Astrocyte (in vitro differentiated cells and primary cell): ENCODE data around the gene RGS2. TPM values are rescaled to one million over a fixed set of nuclear protein-coding genes. Genes with fewer than 3 reads are reported as not detected.

Experiments used
- DNase-seq: peaks from one replicate; pipeline ENCODE4 v3.0.0-alpha.2; 2010; ENCODE audit warnings: low read depth
- FAIRE-seq: peaks from 2 replicates; lab custom pipeline; 2011; peaks lifted over from hg19 to GRCh38; lab: Jason Lieb, UNC
- H2AFZ ChIP-seq: 2 replicates; pipeline ENCODE4 v1.6.0; 2012; ENCODE audit warnings: low read depth, low read length, inconsistent platforms
- H3K27ac ChIP-seq: 2 replicates; pipeline ENCODE4 v1.5.1; 2011; ENCODE audit warnings: low read depth, low read length, inconsistent platforms
- H3K27me3 ChIP-seq: 2 replicates; pipeline ENCODE4 v1.6.0; 2011; ENCODE audit warnings: low read length, inconsistent platforms; ENCODE audit not compliant: insufficient read depth
- H3K36me3 ChIP-seq: 2 replicates; pipeline ENCODE4 v1.5.1; 2011; ENCODE audit warnings: low read length, inconsistent platforms; ENCODE audit not compliant: insufficient read depth
- H3K4me1 ChIP-seq: 2 replicates; pipeline ENCODE4 v1.5.1; 2011; ENCODE audit warnings: low read length, inconsistent platforms; ENCODE audit not compliant: insufficient read depth
- H3K4me2 ChIP-seq: 2 replicates; pipeline ENCODE4 v1.6.0; 2012; ENCODE audit warnings: low read length, inconsistent platforms
- H3K4me3 ChIP-seq: 2 replicates; pipeline ENCODE4 v1.5.1; 2011; ENCODE audit warnings: low read depth, mild to moderate bottlenecking, low read length, inconsistent platforms; ENCODE audit not compliant: insufficient read depth
- H3K79me2 ChIP-seq: 2 replicates; pipeline ENCODE4 v1.6.0; 2012; ENCODE audit warnings: mild to moderate bottlenecking, low read length, inconsistent platforms; ENCODE audit not compliant: insufficient read depth
- H3K9ac ChIP-seq: 2 replicates; pipeline ENCODE4 v1.6.0; 2012; ENCODE audit warnings: mild to moderate bottlenecking, low read length, inconsistent platforms
- H3K9me3 ChIP-seq: 2 replicates; pipeline ENCODE4 v1.5.1; 2012; ENCODE audit warnings: low read depth, mild to moderate bottlenecking, low read length, inconsistent platforms; ENCODE audit not compliant: insufficient read depth
- H4K20me1 ChIP-seq: 2 replicates; pipeline ENCODE4 v1.6.0; 2012; ENCODE audit warnings: low read length, inconsistent platforms; ENCODE audit not compliant: insufficient read depth
- H3K27ac Mint-ChIP-seq: one replicate; pipeline ENCODE4 v1.8.0; 2021; ENCODE audit warnings: mild to moderate bottlenecking, mixed read lengths; ENCODE audit not compliant: unreplicated experiment
- H3K27me3 Mint-ChIP-seq: one replicate; pipeline ENCODE4 v1.8.0; 2021; ENCODE audit warnings: low read depth, mixed read lengths; ENCODE audit not compliant: unreplicated experiment
- H3K36me3 Mint-ChIP-seq: one replicate; pipeline ENCODE4 v1.8.0; 2021; ENCODE audit warnings: low read depth, mixed read lengths; ENCODE audit not compliant: unreplicated experiment
- H3K4me1 Mint-ChIP-seq: one replicate; pipeline ENCODE4 v1.8.0; 2021; ENCODE audit warnings: low read depth, mixed read lengths; ENCODE audit not compliant: unreplicated experiment
- H3K4me3 Mint-ChIP-seq: one replicate; pipeline ENCODE4 v1.8.0; 2021; ENCODE audit warnings: mild to moderate bottlenecking, moderate library complexity, mixed read lengths; ENCODE audit not compliant: unreplicated experiment
- H3K9me3 Mint-ChIP-seq: one replicate; pipeline ENCODE4 v1.8.0; 2021; ENCODE audit warnings: mild to moderate bottlenecking, mixed read lengths; ENCODE audit not compliant: unreplicated experiment
- CTCF ChIP-seq: IDR thresholded peaks from 2 replicates; pipeline ENCODE4 v1.5.1; 2011; ENCODE audit warnings: low read depth, mild to moderate bottlenecking, inconsistent platforms, low read length, moderate library complexity; ENCODE audit not compliant: insufficient read depth
- EZH2 ChIP-seq: IDR thresholded peaks from 2 replicates; pipeline ENCODE4 v1.6.1; 2012; ENCODE audit warnings: mild to moderate bottlenecking, low read length, inconsistent platforms; ENCODE audit not compliant: insufficient read depth
- total RNA-seq: library from RNA; stranded (reverse); gene quantifications from 2 replicates; pipeline ENCODE4 v1.2.1, GENCODE V29; 2021

Gene RGS2
- total RNA-seq, 1 donor from 2014 or later, result 10.5 TPM

- Histone ChIP-seq H3K9me3 (no peaks in the 10 kb centered on the region), H4K20me1 (no peaks in the 10 kb centered on the region), H3K9ac (no peak overlapping the region), H3K4me1 (no peaks in the 10 kb centered on the region), H3K27ac (no peak overlapping the region), H3K79me2 (no peaks in the 10 kb centered on the region), H3K4me2 (no peak overlapping the region), H3K4me3 (no peak overlapping the region), H2AFZ (no peak overlapping the region), H3K27me3 (no peaks in the 10 kb centered on the region), H3K36me3 (no peaks in the 10 kb centered on the region)
- H3K27me3 Mint-ChIP-seq, result no peaks in the 10 kb centered on the region
- H3K9me3 Mint-ChIP-seq, result no peaks in the 10 kb centered on the region
- no peak overlapping the region for H3K27ac Mint-ChIP-seq
- H3K36me3 Mint-ChIP-seq, result no peaks in the 10 kb centered on the region
- H3K4me1 Mint-ChIP-seq, result peaks cover 1% of the 10 kb centered on the region
- no peak for FAIRE-seq
- H3K4me3 Mint-ChIP-seq, result no peak overlapping the region
- DNase-seq, result no peak
- no peak for TF ChIP-seq CTCF
- no peak for TF ChIP-seq EZH2
Observed at GRCh38 chr1:192793983-192794767, 14.7 kb upstream of the RGS2 start.

- Histone ChIP-seq H3K27me3 (no peaks in the 10 kb centered on the region), H3K9ac (no peak overlapping the region), H3K79me2 (no peaks in the 10 kb centered on the region), H3K36me3 (no peaks in the 10 kb centered on the region), H3K27ac (no peak overlapping the region), H4K20me1 (no peaks in the 10 kb centered on the region), H3K4me1 (no peaks in the 10 kb centered on the region), H3K9me3 (no peaks in the 10 kb centered on the region), H2AFZ (no peak overlapping the region), H3K4me3 (no peak overlapping the region), H3K4me2 (no peak overlapping the region)
- DNase-seq (no peak), FAIRE-seq (no peak)
- TF ChIP-seq CTCF (no peak), EZH2 (no peak)
- Mint-ChIP-seq H3K36me3 (no peaks in the 10 kb centered on the region), H3K9me3 (no peaks in the 10 kb centered on the region), H3K27me3 (no peaks in the 10 kb centered on the region), H3K4me1 (peaks cover 1% of the 10 kb centered on the region), H3K27ac (no peak overlapping the region), H3K4me3 (no peak overlapping the region)
Observed at GRCh38 chr1:192794768-192795035, 14.1 kb upstream of the RGS2 start.

- H3K9me3 ChIP-seq, result no peaks in the 10 kb centered on the region
- no peak overlapping the region for H3K9ac ChIP-seq
- no peaks in the 10 kb centered on the region for H3K9me3 Mint-ChIP-seq
- no peak overlapping the region for H3K4me2 ChIP-seq
- FAIRE-seq, result no peak
- no peaks in the 10 kb centered on the region for H3K27me3 ChIP-seq
- no peak for TF ChIP-seq EZH2
- no peak for TF ChIP-seq CTCF
- no peaks in the 10 kb centered on the region for H3K27me3 Mint-ChIP-seq
- no peak for DNase-seq
- no peak overlapping the region for H3K4me3 ChIP-seq
- no peaks in the 10 kb centered on the region for H3K4me1 ChIP-seq
- peaks cover 1% of the 10 kb centered on the region for H3K4me1 Mint-ChIP-seq
- H3K79me2 ChIP-seq, result no peaks in the 10 kb centered on the region
- no peaks in the 10 kb centered on the region for H3K36me3 Mint-ChIP-seq
- H3K27ac ChIP-seq, result no peak overlapping the region
- H3K4me3 Mint-ChIP-seq, result no peak overlapping the region
- no peaks in the 10 kb centered on the region for H3K36me3 ChIP-seq
- H4K20me1 ChIP-seq, result no peaks in the 10 kb centered on the region
- H3K27ac Mint-ChIP-seq, result no peak overlapping the region
- H2AFZ ChIP-seq, result no peak overlapping the region
Observed at GRCh38 chr1:192795916-192796618, 12.8 kb upstream of the RGS2 start.
